ENCODE data around the gene STX8.

The STX8 gene

DNA sequence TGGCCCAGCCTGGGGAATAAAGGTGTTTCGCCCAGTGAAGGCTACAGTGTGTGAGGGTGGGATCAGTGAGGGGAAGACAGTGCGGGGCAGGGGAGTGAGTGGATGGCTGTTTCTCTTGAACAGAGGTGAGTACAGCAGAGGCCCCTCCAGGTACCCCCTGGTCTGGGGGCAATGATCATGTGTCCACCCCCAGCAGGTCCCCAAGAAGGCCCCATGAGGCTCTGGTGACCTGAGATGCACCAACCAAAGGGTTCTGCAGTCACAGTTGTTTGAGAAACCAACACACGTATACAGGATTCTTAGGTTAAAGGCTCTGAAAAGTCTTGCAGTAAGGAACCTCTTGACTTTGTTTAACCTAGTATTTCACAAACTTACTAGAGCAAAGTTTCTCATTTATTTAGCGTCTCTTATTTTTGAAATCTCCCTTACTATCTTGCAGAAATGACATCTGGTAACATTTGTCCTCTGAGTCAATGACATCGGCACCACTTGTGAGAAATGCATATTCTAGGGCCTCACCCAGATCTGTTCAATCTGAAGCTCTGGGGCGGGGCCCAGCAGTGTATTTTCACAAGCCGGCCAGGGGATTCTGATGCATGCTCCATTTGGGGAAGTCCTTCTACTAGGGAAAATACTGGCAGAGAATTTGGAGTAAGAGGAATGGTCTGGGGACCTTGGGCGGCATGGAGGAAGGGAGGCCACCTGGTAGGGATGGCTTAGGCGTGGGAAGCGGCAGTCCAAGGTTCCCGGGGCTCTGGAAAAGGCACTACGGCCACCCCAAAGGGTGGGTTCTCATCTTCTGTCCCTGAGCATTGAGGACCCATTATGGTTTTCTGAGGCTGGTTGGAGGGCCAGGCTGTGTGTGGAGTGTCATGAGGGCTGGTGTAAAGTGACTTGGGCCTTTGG lies 337.0 kb downstream of the STX8 start:
- peak overlapping the region; percentile 73 for H3K4me3 Mint-ChIP-seq
- H3K36me3 Mint-ChIP-seq (ENCODE audit: insufficient read depth), result peaks cover 5% of the 10 kb centered on the region
- no peaks in the 10 kb centered on the region for H3K9me3 Mint-ChIP-seq
- no peak overlapping the region for H3K27ac Mint-ChIP-seq (ENCODE audit: low read depth)
- H3K4me1 Mint-ChIP-seq, result peaks cover 11% of the 10 kb centered on the region
- no peak for DNase-seq (ENCODE audit: low spot score in 2 of 2)
- H3K27me3 Mint-ChIP-seq, result no peaks in the 10 kb centered on the region
- ATAC-seq (replicated peaks; ENCODE audit: extremely low read depth, poor library complexity, severe bottlenecking), result no peak

DNA sequence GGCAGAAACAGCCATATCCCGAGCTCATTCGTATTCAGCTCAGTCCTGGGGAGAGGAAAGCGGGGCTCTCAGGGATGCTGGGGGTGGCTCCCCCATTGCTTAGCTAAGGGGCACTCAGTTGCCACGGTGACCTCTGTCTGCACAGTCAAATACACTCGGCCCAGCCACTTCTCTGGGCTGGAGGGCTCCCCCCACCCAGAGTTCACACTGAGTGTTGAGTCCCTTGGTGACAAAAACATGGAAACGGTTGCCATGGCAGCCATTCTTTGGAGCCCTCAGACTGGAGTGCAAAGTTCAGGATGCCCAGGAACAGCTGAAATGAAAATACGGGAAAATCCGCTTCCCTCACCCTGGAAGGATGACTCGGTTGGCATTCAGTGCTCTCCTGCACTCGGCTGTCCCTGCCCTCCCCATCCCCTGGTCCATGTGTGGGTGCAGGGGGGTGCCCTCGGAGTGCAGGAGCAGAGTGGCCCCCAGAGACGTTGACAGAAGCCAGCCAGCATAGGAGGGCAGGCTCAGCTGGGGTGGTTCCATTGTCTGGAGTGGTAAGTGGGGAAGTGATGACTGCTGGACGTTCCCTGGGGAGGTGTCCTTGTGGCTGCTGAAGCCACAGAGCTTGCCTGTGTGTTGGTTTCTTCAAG lies 337.8 kb downstream of the STX8 start:
- no peak for DNase-seq (ENCODE audit: low spot score in 2 of 2)
- Mint-ChIP-seq H3K9me3 (no peaks in the 10 kb centered on the region), H3K27ac (ENCODE audit: low read depth) (no peak overlapping the region), H3K4me3 (peak overlapping the region; percentile 73), H3K36me3 (ENCODE audit: insufficient read depth) (peaks cover 5% of the 10 kb centered on the region), H3K4me1 (peaks cover 11% of the 10 kb centered on the region), H3K27me3 (no peaks in the 10 kb centered on the region)
- ATAC-seq (replicated peaks; ENCODE audit: extremely low read depth, poor library complexity, severe bottlenecking), result no peak

DNA sequence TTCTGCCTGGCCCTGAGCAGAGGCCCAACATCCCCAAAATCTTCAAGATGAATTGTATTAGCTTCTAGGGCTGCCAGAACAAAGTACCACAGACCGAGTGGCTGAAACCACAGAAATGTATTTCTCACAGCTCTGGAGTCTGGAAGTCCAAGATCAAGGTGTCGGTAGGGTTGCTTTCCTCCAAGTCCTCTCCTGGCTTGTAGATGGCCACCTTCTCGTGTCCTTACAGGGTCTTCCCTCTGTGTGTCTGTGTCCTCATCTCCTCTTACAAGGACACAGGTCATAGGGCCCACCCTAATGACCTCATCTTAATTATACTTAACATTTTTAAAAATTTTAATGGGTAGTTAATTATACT lies 338.6 kb downstream of the STX8 start:
- Mint-ChIP-seq H3K36me3 (ENCODE audit: insufficient read depth) (peaks cover 5% of the 10 kb centered on the region), H3K4me3 (no peak overlapping the region), H3K9me3 (no peaks in the 10 kb centered on the region), H3K27me3 (no peaks in the 10 kb centered on the region), H3K27ac (ENCODE audit: low read depth) (no peak overlapping the region), H3K4me1 (peaks cover 11% of the 10 kb centered on the region)
- no peak for ATAC-seq (replicated peaks; ENCODE audit: extremely low read depth, poor library complexity, severe bottlenecking)
- DNase-seq (ENCODE audit: low spot score in 2 of 2), result no peak

DNA sequence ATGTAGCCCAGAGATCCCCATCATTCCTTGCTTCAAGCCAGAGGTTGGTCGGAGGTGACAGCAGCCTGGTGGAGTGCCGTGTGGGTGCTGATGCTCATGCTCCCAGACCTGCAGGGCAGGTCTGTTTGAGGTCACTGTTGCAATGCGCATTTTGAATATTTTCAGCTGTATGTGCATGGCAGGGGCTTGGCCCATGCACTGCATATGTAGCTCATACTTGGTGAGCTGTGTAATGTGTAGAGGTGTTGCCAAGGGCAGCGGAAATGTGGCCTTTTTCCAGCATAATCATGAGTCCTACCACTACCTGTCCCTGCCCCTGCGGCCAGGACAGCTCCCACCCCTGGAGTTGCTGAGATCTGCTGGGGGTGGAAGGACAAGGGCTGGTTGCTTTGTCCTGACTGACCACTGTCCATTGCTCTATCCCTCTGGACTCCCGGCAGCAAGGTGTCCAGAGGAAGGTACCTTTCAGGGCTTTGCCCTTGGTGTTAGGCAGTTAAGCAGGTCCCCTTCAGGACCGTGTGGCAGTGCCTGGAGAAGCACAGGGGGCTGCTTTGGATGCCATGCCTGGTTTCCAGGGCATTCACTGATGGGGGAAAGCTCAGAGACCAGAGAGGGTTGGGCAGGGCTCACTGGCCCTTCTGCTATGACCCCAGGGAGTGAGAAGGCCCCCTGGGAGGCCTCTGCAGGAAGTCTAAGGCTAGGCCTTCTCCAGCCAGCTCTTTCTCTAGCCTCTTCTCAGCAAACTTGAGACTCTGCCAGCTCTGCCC lies 339.2 kb downstream of the STX8 start:
- Mint-ChIP-seq H3K4me3 (no peak overlapping the region), H3K4me1 (peaks cover 7% of the 10 kb centered on the region), H3K27ac (ENCODE audit: low read depth) (no peak overlapping the region), H3K9me3 (no peaks in the 10 kb centered on the region), H3K36me3 (ENCODE audit: insufficient read depth) (peaks cover 4% of the 10 kb centered on the region), H3K27me3 (no peaks in the 10 kb centered on the region)
- ATAC-seq (replicated peaks; ENCODE audit: extremely low read depth, poor library complexity, severe bottlenecking) (no peak), DNase-seq (ENCODE audit: low spot score in 2 of 2) (no peak)

DNA sequence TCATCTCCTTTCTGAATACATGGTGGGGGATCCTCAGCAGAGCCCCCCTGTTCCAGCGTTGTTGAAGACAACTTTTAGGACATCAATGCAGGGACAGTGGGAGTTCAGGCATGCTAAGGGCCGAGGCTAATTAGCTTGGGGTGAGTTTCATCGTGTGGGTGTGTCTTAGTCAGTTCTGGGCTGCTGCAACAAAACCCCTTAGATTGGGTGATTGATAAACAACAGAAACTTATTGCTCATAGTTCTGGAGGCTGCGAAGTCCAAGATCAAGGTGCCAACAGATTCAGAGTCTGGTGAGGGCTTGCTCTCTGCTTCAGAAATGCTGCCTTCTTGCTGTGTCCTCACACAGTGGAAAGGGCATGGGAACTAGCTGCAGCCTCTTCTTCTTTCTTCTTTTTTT lies 340.3 kb downstream of the STX8 start:
- H3K9me3 Mint-ChIP-seq, result no peaks in the 10 kb centered on the region
- H3K36me3 Mint-ChIP-seq (ENCODE audit: insufficient read depth), result peaks cover 3% of the 10 kb centered on the region
- H3K4me1 Mint-ChIP-seq, result no peaks in the 10 kb centered on the region
- no peaks in the 10 kb centered on the region for H3K27me3 Mint-ChIP-seq
- no peak overlapping the region for H3K27ac Mint-ChIP-seq (ENCODE audit: low read depth)
- DNase-seq (ENCODE audit: low spot score in 2 of 2) (no peak), ATAC-seq (replicated peaks; ENCODE audit: extremely low read depth, poor library complexity, severe bottlenecking) (no peak)
- no peak overlapping the region for H3K4me3 Mint-ChIP-seq

DNA sequence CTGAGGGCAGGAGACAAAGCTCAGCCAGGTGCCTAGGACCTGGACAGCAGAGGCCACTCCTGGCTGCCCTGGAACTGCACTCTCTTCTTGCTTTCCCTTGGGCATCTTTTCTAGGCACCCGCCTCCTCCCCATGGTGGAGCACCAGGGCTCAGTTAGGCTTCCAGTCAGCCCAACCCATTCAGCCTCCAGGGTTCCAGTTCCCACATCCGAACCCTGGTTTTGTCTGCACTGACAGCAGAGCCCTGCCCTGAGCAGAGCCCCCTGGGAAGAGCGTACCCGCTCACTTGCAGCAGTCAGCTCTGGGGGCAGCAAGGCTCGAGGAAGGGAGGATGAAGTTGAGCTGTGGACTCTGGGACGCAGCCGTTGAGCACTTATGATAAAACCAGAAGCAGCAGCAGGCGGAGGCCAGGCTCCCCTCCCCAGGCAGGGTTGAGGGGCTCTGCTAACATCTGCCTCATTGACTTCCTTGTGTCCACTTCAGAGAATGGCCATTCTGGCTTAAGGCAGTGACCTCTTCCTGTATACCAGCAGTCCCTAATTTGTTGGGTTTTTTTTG lies 341.2 kb downstream of the STX8 start:
- Mint-ChIP-seq H3K4me1 (no peaks in the 10 kb centered on the region), H3K9me3 (no peaks in the 10 kb centered on the region), H3K36me3 (ENCODE audit: insufficient read depth) (peaks cover 3% of the 10 kb centered on the region), H3K27ac (ENCODE audit: low read depth) (no peak overlapping the region), H3K4me3 (no peak overlapping the region), H3K27me3 (no peaks in the 10 kb centered on the region)
- no peak for DNase-seq (ENCODE audit: low spot score in 2 of 2)
- no peak for ATAC-seq (replicated peaks; ENCODE audit: extremely low read depth, poor library complexity, severe bottlenecking)

DNA sequence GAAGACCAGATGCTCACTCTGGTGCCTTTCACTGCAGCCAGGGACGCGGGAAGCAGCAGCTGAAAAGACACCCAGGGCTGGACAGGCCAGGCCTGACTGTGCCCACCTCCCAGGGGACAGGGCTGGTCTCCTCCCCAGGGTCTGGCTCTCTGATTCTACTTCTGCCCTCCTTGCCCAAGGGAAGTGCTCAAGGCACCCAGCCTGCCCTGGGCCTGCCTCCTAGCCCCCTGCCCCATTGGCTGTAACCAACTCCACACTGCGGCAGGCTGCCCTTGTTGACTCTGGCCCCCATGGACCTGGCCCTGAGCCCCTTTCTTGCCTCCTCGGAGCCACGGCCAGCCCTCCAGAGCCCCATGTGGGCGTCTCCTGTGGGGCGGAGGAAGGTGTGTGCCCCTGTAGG lies 341.9 kb downstream of the STX8 start:
- ATAC-seq (replicated peaks; ENCODE audit: extremely low read depth, poor library complexity, severe bottlenecking) (no peak), DNase-seq (ENCODE audit: low spot score in 2 of 2) (no peak)
- Mint-ChIP-seq H3K9me3 (no peaks in the 10 kb centered on the region), H3K27me3 (no peaks in the 10 kb centered on the region), H3K4me3 (no peak overlapping the region), H3K4me1 (no peaks in the 10 kb centered on the region), H3K27ac (ENCODE audit: low read depth) (no peak overlapping the region), H3K36me3 (ENCODE audit: insufficient read depth) (peaks cover 2% of the 10 kb centered on the region)

DNA sequence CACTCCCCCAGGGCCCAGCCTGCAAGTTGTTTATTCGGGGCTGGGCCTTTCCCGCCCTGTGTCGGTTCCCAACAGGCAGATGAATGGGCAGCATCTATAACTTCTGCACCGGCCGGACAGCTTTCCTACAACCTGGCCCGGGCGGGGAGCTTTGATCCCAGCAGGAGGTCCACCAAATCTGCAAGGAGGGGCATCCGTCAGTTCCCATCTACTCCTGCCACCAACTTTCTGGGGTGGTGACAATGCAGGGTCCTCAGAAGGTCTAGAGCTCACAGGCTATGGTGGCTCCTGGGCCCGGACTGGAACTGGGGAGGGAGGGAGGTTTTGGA lies 342.4 kb downstream of the STX8 start:
- Mint-ChIP-seq H3K4me1 (no peaks in the 10 kb centered on the region), H3K27me3 (no peaks in the 10 kb centered on the region), H3K36me3 (ENCODE audit: insufficient read depth) (no peaks in the 10 kb centered on the region), H3K4me3 (no peak overlapping the region), H3K9me3 (no peaks in the 10 kb centered on the region), H3K27ac (ENCODE audit: low read depth) (no peak overlapping the region)
- no peak for ATAC-seq (replicated peaks; ENCODE audit: extremely low read depth, poor library complexity, severe bottlenecking)
- no peak for DNase-seq (ENCODE audit: low spot score in 2 of 2)

DNA sequence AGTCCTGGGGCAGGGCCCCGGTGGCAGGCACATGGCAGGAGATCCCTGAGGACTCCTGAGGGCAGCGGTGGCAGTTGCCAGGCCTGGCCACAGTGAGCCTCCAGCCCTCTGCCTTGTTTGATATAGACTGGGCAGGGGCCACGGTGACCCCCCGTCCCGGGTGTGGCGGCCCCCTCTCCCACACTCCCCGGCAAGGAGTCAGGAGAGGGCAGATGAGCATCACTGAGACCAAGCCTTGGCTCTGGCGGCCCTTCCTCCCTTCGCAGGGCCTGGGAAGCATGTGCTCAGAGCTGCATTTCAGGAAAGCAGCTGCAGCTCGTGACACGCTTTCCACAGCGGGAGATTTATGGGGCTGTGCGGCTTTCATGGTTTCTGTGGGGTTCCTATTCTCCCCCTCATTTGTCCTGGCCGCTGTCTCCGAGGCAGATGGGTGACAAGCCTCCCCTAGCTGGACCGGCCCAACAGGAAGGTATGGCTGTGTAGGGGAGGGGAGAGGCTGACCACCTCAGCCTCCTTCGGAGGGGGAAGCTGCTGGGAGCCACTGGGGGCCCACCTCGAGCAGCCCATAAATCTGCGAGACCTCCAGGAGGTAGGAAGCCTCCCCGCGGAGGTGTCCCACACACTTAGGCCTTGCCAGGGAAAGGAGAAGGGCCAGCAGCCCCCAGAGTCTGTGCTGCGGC lies 342.9 kb downstream of the STX8 start:
- Mint-ChIP-seq H3K27ac (ENCODE audit: low read depth) (no peak overlapping the region), H3K4me1 (no peaks in the 10 kb centered on the region), H3K9me3 (no peaks in the 10 kb centered on the region), H3K4me3 (no peak overlapping the region), H3K27me3 (no peaks in the 10 kb centered on the region), H3K36me3 (ENCODE audit: insufficient read depth) (no peaks in the 10 kb centered on the region)
- ATAC-seq (replicated peaks; ENCODE audit: extremely low read depth, poor library complexity, severe bottlenecking) (no peak), DNase-seq (ENCODE audit: low spot score in 2 of 2) (no peak)

DNA sequence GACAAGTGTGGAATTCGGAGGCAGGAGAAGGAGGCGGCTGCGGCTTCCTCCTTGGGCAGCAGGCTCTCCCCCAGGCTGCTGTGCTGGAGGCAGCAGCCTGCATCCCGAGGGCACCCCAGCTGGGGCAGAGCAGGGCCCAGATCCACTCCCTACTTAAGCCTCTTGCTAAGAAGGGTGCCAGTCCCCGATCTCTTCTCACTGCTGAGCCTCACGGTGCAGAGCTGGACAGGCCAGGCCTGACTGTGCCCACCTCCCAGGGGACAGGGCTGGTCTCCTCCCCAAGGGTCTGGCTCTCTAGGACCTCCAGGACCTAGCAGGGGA lies 343.5 kb downstream of the STX8 start:
- Mint-ChIP-seq H3K4me1 (no peaks in the 10 kb centered on the region), H3K27me3 (no peaks in the 10 kb centered on the region), H3K4me3 (no peak overlapping the region), H3K27ac (ENCODE audit: low read depth) (no peak overlapping the region), H3K9me3 (no peaks in the 10 kb centered on the region), H3K36me3 (ENCODE audit: insufficient read depth) (no peaks in the 10 kb centered on the region)
- DNase-seq (ENCODE audit: low spot score in 2 of 2) (no peak), ATAC-seq (replicated peaks; ENCODE audit: extremely low read depth, poor library complexity, severe bottlenecking) (no peak)

DNA sequence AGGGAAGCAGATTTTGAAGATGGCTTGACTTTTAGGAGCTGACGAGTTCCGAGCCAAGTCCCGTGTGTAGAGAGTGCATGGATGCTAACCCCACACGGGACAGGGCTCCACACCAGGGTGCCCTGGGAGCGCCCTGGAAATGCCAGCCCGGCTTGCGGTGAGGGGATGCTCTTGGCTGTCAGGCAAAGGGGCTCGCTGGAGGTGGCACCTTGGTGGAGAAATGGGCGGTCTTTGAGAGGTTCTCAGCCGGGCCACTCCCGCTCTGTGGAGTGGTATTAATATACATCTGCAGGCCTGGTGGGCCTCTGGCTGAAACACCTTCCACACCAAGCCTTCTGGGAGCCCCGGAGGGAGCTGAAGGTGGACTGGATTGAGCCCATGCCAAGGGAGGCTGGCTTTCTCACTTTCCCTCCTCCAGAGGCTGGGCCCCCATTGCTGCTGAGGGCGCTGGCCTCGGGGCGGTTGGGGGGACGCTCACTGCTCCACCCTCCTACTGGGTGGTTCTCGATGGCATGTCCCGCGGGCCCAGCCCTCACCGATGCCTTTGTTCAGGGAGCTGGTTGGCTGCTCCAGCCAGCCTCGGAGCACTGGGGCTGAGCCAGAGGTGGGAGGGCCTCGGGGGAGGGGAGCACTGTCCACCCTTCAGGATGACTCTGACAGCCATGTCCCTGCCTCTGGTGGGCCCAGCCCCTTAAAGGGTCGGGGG lies 344.0 kb downstream of the STX8 start:
- ATAC-seq (replicated peaks; ENCODE audit: extremely low read depth, poor library complexity, severe bottlenecking) (no peak), DNase-seq (ENCODE audit: low spot score in 2 of 2) (no peak)
- H3K4me3 Mint-ChIP-seq, result no peak overlapping the region
- no peaks in the 10 kb centered on the region for H3K9me3 Mint-ChIP-seq
- no peak overlapping the region for H3K27ac Mint-ChIP-seq (ENCODE audit: low read depth)
- no peaks in the 10 kb centered on the region for H3K4me1 Mint-ChIP-seq
- no peaks in the 10 kb centered on the region for H3K27me3 Mint-ChIP-seq
- H3K36me3 Mint-ChIP-seq (ENCODE audit: insufficient read depth), result no peaks in the 10 kb centered on the region

DNA sequence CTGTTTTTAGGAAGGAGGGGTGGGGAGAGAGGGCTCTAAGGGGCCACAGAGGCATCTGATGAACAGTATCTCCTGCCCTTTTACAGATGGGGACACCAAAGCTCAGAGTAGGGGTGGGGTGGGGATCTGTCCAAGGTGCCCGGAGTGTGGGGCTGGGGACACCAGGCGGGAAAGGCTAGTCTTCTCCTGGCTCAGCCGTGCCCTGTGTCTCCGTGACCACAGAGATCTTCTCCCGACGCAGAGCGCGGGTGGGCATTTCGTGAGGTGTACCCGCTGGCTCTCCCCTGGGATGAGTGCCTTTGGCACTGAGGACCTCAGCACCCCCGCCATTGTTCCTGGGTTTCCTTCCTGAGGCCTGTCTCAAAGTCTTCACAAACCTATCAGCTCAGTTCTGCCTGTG lies 344.8 kb downstream of the STX8 start:
- H3K9me3 Mint-ChIP-seq, result no peaks in the 10 kb centered on the region
- ATAC-seq (replicated peaks; ENCODE audit: extremely low read depth, poor library complexity, severe bottlenecking), result no peak
- no peak overlapping the region for H3K4me3 Mint-ChIP-seq
- H3K27me3 Mint-ChIP-seq, result no peaks in the 10 kb centered on the region
- no peaks in the 10 kb centered on the region for H3K36me3 Mint-ChIP-seq (ENCODE audit: insufficient read depth)
- no peak for DNase-seq (ENCODE audit: low spot score in 2 of 2)
- H3K4me1 Mint-ChIP-seq, result no peaks in the 10 kb centered on the region
- no peak overlapping the region for H3K27ac Mint-ChIP-seq (ENCODE audit: low read depth)
